B cell (primary cell): Measurements from ENCODE around the gene FBXO8. TPM values are rescaled to one million over a fixed set of nuclear protein-coding genes. Genes with fewer than 3 reads are reported as not detected.

Experiments used
- ATAC-seq: fragments of 200-7000 bp; cut with Tn5 transposase; one replicate; pipeline ENCODE4 v1.10.0; 2021; ENCODE audit warnings: low read depth, mild to moderate bottlenecking, moderate number of reproducible peaks, moderate library complexity
- CTCF ChIA-PET: fragments of 350-600 bp; sonication (Branson Sonifier 250); formaldehyde crosslinking; loops from one replicate; lab custom pipeline; 2021; ENCODE audit warnings: antibody characterized with exemption, inconsistent platforms; lab: Charles Lee
- POLR2A ChIA-PET: fragments of 350-600 bp; sonication (Branson Sonifier 250); formaldehyde crosslinking; loops from one replicate; lab custom pipeline; 2021; ENCODE audit warnings: antibody characterized with exemption; lab: Charles Lee
- DNase-seq: peaks from one replicate; pipeline ENCODE4 v3.0.0; 2013
- H2AFZ ChIP-seq: 2 replicates; pipeline ENCODE4 v1.6.1; 2012; ENCODE audit warnings: mild to moderate bottlenecking, low read depth, low read length; ENCODE audit not compliant: insufficient read depth, poor library complexity, severe bottlenecking
- H3K27ac ChIP-seq, 2 donors: 1 replicate in 1 of 2; 2 replicates in 1 of 2; pipeline ENCODE4 v1.5.1; 2012 to 2013; ENCODE audit warnings: low read length in 2 of 2, mild to moderate bottlenecking in 2 of 2, moderate library complexity in 1 of 2
- H3K27me3 ChIP-seq, 4 experiments: fragments of 200-600 bp in 1 of 4; sonication (generic) in 1 of 4; replicated peaks in 1 of 4; 1 replicate in 2 of 4; 2 replicates in 2 of 4; pipeline versions ENCODE4 v1.6.1 to v1.7.0; 2013 to 2016; ENCODE audit warnings: low read length in 3 of 4, mild to moderate bottlenecking in 2 of 4, mixed read lengths in 1 of 4, moderate library complexity in 1 of 4; ENCODE audit not compliant: insufficient read depth in 4 of 4, control insufficient read depth in 3 of 4; ENCODE audit errors: control extremely low read depth in 1 of 4
- H3K36me3 ChIP-seq, 2 experiments: replicated peaks in 1 of 2; 1 replicate in 1 of 2; 2 replicates in 1 of 2; pipeline versions ENCODE4 v1.6.1 to v1.7.1; 2013; ENCODE audit warnings: low read length in 1 of 2; ENCODE audit not compliant: insufficient read depth in 2 of 2, control insufficient read depth in 1 of 2; ENCODE audit errors: control extremely low read depth in 1 of 2, extremely low read depth in 1 of 2
- H3K4me1 ChIP-seq, 2 donors: fragments of 200-600 bp in 1 of 2; sonication (generic) in 1 of 2; 1 replicate in 1 of 2; 2 replicates in 1 of 2; pipeline versions ENCODE4 v1.5.1 to v1.6.1; 2013 to 2017; ENCODE audit warnings: low read length in 2 of 2; ENCODE audit not compliant: control insufficient read depth in 2 of 2, insufficient read depth in 2 of 2
- H3K4me2 ChIP-seq: replicated peaks from 2 replicates; pipeline ENCODE3; 2012; ENCODE audit warnings: mild to moderate bottlenecking, low read depth, low read length; ENCODE audit not compliant: poor library complexity, severe bottlenecking
- H3K4me3 ChIP-seq, 5 experiments: fragments of 200-600 bp in 1 of 5; sonication (generic) in 1 of 5; 1 replicate in 3 of 5; 2 replicates in 2 of 5; pipeline versions ENCODE4 v1.5.1 to v1.7.0; 2011 to 2016; ENCODE audit warnings: low read length in 4 of 5, mild to moderate bottlenecking in 4 of 5, low read depth in 2 of 5, control low read depth in 1 of 5, moderate library complexity in 1 of 5; ENCODE audit not compliant: insufficient read depth in 1 of 5; ENCODE audit errors: control extremely low read depth in 1 of 5, extremely low read depth in 1 of 5
- H3K79me2 ChIP-seq: fragments of 200-600 bp; sonication (generic); one replicate; pipeline ENCODE4 v1.6.0; 2016; ENCODE audit warnings: low read length; ENCODE audit not compliant: control insufficient read depth, insufficient read depth
- H3K9ac ChIP-seq: fragments of 200-600 bp; sonication (generic); 2 replicates; pipeline ENCODE4 v1.6.1; 2017; ENCODE audit warnings: mild to moderate bottlenecking, low read length, moderate library complexity
- H3K9me3 ChIP-seq, 3 donors: one replicate each; pipeline versions ENCODE4 v1.6.1 to v1.7.1; 2013; ENCODE audit warnings: low read length in 2 of 3; ENCODE audit not compliant: control insufficient read depth in 2 of 3, insufficient read depth in 1 of 3; ENCODE audit errors: control extremely low read depth in 1 of 3
- H4K20me1 ChIP-seq: 2 replicates; pipeline ENCODE4 v1.6.0; 2012; ENCODE audit warnings: mild to moderate bottlenecking, low read length; ENCODE audit not compliant: insufficient read depth, control insufficient read depth, poor library complexity, severe bottlenecking
- H3K27ac Mint-ChIP-seq: one replicate; pipeline ENCODE4 v1.8.0; 2021; ENCODE audit warnings: mixed read lengths
- H3K27me3 Mint-ChIP-seq: one replicate; pipeline ENCODE4 v1.8.0; 2021; ENCODE audit warnings: mixed read lengths
- H3K4me1 Mint-ChIP-seq: one replicate; pipeline ENCODE4 v1.8.0; 2021; ENCODE audit warnings: mixed read lengths
- H3K4me3 Mint-ChIP-seq: one replicate; pipeline ENCODE4 v1.8.0; 2021; ENCODE audit warnings: mixed read lengths
- H3K9me3 Mint-ChIP-seq: one replicate; pipeline ENCODE4 v1.8.0; 2022; ENCODE audit warnings: mixed read lengths; ENCODE audit not compliant: insufficient read depth
- EZH2 ChIP-seq: IDR thresholded peaks from 2 replicates; pipeline ENCODE4 v1.6.1; 2012; ENCODE audit warnings: borderline replicate concordance, low read depth, mild to moderate bottlenecking, moderate library complexity, low read length; ENCODE audit not compliant: insufficient read depth, poor library complexity, severe bottlenecking
- WGBS: methylation state at CpG from one replicate; pipeline ENCODE4 v1.1.5; 2013; ENCODE audit warnings: missing lambda C conversion rate; ENCODE audit not compliant: insufficient coverage; 5-methylcytosine and 5-hydroxymethylcytosine counted together
- intact Hi-C: fragments of 100-400 bp; cut with micrococcal nuclease; formaldehyde crosslinking; loops from one replicate; pipeline ENCODE4 v1.10.0; 2022
- polyA plus RNA-seq: library from polyadenylated mRNA; depleted of rRNA; stranded (reverse); fragments of >200 nt; gene quantifications from 2 replicates; pipeline ENCODE4 v1.2.3, GENCODE V29; 2012
- total RNA-seq, 2 donors: library from RNA; stranded (reverse); fragments of 120-200 nt in 1 of 2; gene quantifications; 1 replicate in 1 of 2; 2 replicates in 1 of 2; pipeline versions ENCODE4 v1.2.3 to v1.2.4, GENCODE V29; 2013 to 2022
- TF ChIP-seq, protein P1 (sequence below): fragments of 200-600 bp; IDR thresholded peaks from one replicate; pipeline ENCODE4 v1.8.0; 2022; ENCODE audit warnings: antibody characterized with exemption, mild to moderate bottlenecking

FBXO8 gene
- total and polyA plus RNA-seq, 2 donors (not counting 1 experiment from before 2014, with no cell fraction given), result 11.6 to 22.4 TPM

DNA sequence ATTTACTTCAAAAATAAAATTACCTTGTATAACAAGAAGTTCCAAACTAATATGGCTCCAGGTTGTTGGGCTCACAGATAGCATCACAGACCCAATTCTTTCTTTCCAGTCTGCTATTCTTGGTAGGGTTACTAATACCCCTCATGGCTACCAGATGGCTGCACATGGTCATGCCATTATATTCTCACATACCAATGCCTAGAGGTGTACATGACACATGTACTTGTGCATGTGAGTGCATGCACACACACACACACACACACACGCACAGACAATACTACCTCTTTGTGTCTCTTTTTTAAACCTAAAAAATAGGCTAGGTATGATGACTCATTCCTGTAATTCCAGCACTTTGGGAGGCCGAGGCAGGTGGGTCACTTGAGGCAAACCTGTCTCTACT lies 31.1 kb downstream of the FBXO8 start:
- ChIA-PET CTCF (no interaction called here), POLR2A (no interaction called here)
- peaks cover 8 to 12% of the 10 kb centered on the region in 2 experiments for H3K36me3 ChIP-seq
- DNase-seq, result no peak
- no peak overlapping the region for H3K4me2 ChIP-seq
- Mint-ChIP-seq H3K9me3 (no peaks in the 10 kb centered on the region), H3K4me3 (no peak overlapping the region), H3K27ac (no peak overlapping the region), H3K4me1 (no peaks in the 10 kb centered on the region), H3K27me3 (no peaks in the 10 kb centered on the region)
- H3K9ac ChIP-seq, result no peak overlapping the region
- H3K9me3 ChIP-seq, result no peaks in the 10 kb centered on the region
- 80% methylated on average over 1 of the region's 2 CpGs for WGBS
- H2AFZ ChIP-seq, result no peak overlapping the region
- intact Hi-C loops, result no loop called here
- no peaks in the 10 kb centered on the region for H3K4me1 ChIP-seq
- TF ChIP-seq, protein P1, sequence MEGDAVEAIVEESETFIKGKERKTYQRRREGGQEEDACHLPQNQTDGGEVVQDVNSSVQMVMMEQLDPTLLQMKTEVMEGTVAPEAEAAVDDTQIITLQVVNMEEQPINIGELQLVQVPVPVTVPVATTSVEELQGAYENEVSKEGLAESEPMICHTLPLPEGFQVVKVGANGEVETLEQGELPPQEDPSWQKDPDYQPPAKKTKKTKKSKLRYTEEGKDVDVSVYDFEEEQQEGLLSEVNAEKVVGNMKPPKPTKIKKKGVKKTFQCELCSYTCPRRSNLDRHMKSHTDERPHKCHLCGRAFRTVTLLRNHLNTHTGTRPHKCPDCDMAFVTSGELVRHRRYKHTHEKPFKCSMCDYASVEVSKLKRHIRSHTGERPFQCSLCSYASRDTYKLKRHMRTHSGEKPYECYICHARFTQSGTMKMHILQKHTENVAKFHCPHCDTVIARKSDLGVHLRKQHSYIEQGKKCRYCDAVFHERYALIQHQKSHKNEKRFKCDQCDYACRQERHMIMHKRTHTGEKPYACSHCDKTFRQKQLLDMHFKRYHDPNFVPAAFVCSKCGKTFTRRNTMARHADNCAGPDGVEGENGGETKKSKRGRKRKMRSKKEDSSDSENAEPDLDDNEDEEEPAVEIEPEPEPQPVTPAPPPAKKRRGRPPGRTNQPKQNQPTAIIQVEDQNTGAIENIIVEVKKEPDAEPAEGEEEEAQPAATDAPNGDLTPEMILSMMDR, result no peak
- TF ChIP-seq EZH2, result no peak
- no peak overlapping the region for H3K4me3 ChIP-seq
- H3K27ac ChIP-seq, result no peak overlapping the region
- H3K27me3 ChIP-seq, result no peaks in the 10 kb centered on the region
- H4K20me1 ChIP-seq, result peaks cover 7% of the 10 kb centered on the region
- H3K79me2 ChIP-seq, result no peaks in the 10 kb centered on the region
- no peak for ATAC-seq

DNA sequence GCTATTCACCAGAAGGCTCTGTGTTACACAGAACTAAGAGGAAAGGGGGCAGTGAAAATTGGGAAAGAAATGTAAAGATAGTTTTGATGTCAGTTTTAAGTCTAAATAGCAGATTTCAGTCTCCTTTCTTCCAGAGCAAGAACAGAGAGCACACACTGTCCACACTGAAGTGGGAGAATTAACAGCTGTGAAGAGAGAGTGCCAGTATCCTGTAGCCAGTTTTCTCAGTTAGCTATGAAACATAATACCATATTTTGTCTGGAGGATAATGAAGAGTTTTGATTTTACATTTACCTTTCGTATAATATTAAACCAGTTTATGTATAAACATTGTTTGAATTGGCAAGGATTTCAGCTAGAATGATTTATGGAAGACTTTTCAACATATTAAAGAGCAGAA lies 35.1 kb downstream of the FBXO8 start:
- H3K4me2 ChIP-seq, result no peak overlapping the region
- H3K79me2 ChIP-seq, result no peaks in the 10 kb centered on the region
- no peak overlapping the region for H3K27ac ChIP-seq
- intact Hi-C loops, result no loop called here
- Mint-ChIP-seq H3K4me3 (no peak overlapping the region), H3K27ac (no peak overlapping the region), H3K27me3 (no peaks in the 10 kb centered on the region), H3K4me1 (no peaks in the 10 kb centered on the region), H3K9me3 (no peaks in the 10 kb centered on the region)
- no CpG with 5 or more reads among the region's 1 CpG for WGBS
- H3K36me3 ChIP-seq, result peaks cover 0 to 4% of the 10 kb centered on the region in 2 experiments
- H3K9me3 ChIP-seq, result no peaks in the 10 kb centered on the region
- H3K4me1 ChIP-seq, result no peaks in the 10 kb centered on the region
- H4K20me1 ChIP-seq, result peaks cover 7% of the 10 kb centered on the region
- ATAC-seq (no peak), DNase-seq (no peak)
- no peak overlapping the region for H3K4me3 ChIP-seq
- no peaks in the 10 kb centered on the region for H3K27me3 ChIP-seq
- no peak overlapping the region for H3K9ac ChIP-seq
- ChIA-PET CTCF (no interaction called here), POLR2A (no interaction called here)
- no peak for TF ChIP-seq EZH2
- TF ChIP-seq, protein P1, result no peak
- no peak overlapping the region for H2AFZ ChIP-seq
